DND-41 (cell line): ENCODE measurements around the gene DPP6.

Source experiments
- EZH2 ChIP-seq: IDR thresholded peaks from 3 replicates; pipeline ENCODE4 v1.6.1; 2012; ENCODE audit warnings: borderline replicate concordance, low read depth, mild to moderate bottlenecking, moderate library complexity, low read length, inconsistent platforms; ENCODE audit not compliant: severe bottlenecking
- TF ChIP-seq, protein P1 (sequence below): IDR thresholded peaks from 2 replicates; pipeline ENCODE4 v1.5.1; 2012; ENCODE audit warnings: borderline replicate concordance, low read length, moderate library complexity, mild to moderate bottlenecking; ENCODE audit not compliant: poor library complexity, severe bottlenecking; ENCODE audit errors: extremely low read depth

DNA sequence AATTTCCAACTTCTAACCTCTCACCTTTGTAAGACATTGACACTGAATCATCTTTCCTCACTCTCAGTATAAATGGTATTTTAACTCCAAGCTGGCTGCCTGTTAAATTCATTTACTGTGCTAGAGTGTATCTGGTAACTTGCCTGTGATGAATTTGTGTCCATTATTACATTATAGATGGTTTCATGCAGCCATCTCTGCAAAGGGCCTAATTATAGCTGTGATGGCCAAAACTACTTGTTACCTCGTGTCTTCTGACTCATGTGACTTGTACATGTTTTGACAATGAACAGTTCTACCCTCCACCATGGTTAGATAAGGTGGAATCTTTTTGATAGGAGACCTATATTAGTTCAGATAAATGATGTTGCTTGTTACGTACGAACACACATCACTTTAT lies 558.7 kb downstream of the DPP6 start:
- TF ChIP-seq EZH2: no peak
- TF ChIP-seq, protein P1, sequence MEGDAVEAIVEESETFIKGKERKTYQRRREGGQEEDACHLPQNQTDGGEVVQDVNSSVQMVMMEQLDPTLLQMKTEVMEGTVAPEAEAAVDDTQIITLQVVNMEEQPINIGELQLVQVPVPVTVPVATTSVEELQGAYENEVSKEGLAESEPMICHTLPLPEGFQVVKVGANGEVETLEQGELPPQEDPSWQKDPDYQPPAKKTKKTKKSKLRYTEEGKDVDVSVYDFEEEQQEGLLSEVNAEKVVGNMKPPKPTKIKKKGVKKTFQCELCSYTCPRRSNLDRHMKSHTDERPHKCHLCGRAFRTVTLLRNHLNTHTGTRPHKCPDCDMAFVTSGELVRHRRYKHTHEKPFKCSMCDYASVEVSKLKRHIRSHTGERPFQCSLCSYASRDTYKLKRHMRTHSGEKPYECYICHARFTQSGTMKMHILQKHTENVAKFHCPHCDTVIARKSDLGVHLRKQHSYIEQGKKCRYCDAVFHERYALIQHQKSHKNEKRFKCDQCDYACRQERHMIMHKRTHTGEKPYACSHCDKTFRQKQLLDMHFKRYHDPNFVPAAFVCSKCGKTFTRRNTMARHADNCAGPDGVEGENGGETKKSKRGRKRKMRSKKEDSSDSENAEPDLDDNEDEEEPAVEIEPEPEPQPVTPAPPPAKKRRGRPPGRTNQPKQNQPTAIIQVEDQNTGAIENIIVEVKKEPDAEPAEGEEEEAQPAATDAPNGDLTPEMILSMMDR: no peak
